Thyroid gland (tissue), 4 donors: ENCODE data around the gene LIN37. TPM values are rescaled to one million over a fixed set of nuclear protein-coding genes. Genes with fewer than 3 reads are reported as not detected.

Experiments
- DNase-seq, 2 donors: peaks; one replicate each; pipeline ENCODE4 v3.0.0-alpha.2; 2019
- H3K27ac ChIP-seq, 3 donors: fragments of 200-600 bp; sonication (generic); 1 replicate in 2 of 3; 2 replicates in 1 of 3; pipeline ENCODE4 v1.5.1; 2016 to 2019; ENCODE audit warnings: mild to moderate bottlenecking in 1 of 3, moderate library complexity in 1 of 3
- H3K27me3 ChIP-seq: fragments of 200-600 bp; sonication (generic); one replicate; pipeline ENCODE4 v1.5.1; 2019
- H3K36me3 ChIP-seq, 2 donors: fragments of 200-600 bp; sonication (generic); one replicate each; pipeline ENCODE4 v1.5.1; 2016 to 2019
- H3K4me1 ChIP-seq, 2 donors: fragments of 200-600 bp; sonication (generic); one replicate each; pipeline ENCODE4 v1.5.1; 2017 to 2019
- H3K4me3 ChIP-seq, 3 donors: fragments of 200-600 bp; sonication (generic); replicated peaks in 1 of 3; 1 replicate in 2 of 3; 2 replicates in 1 of 3; pipeline ENCODE4 v1.5.1; 2016; ENCODE audit warnings: mild to moderate bottlenecking in 1 of 3
- H3K9me3 ChIP-seq: fragments of 200-600 bp; sonication (generic); one replicate; pipeline ENCODE4 v1.5.1; 2017
- CTCF ChIP-seq, 6 experiments: fragments of 200-600 bp in 3 of 6; fragments of 450-650 bp in 3 of 6; sonication (generic) in 3 of 6; IDR thresholded peaks; one replicate each; pipeline ENCODE4 v1.5.1; 2016 to 2019; ENCODE audit warnings: antibody characterized with exemption in 6 of 6, mild to moderate bottlenecking in 2 of 6, inconsistent platforms in 1 of 6, moderate library complexity in 1 of 6
- POLR2A ChIP-seq, 2 donors: fragments of 450-650 bp; IDR thresholded peaks; one replicate each; pipeline ENCODE4 v1.6.1; 2017; ENCODE audit warnings: antibody characterized with exemption in 2 of 2, mild to moderate bottlenecking in 2 of 2, moderate library complexity in 1 of 2
- WGBS, 2 donors: methylation state at CpG; one replicate each; pipeline ENCODE4 v1.1.5; 2017; 5-methylcytosine and 5-hydroxymethylcytosine counted together
- intact Hi-C: fragments of 100-400 bp; cut with DNase I; formaldehyde crosslinking; loops from one replicate; pipeline ENCODE4 v1.15.1; 2023
- total RNA-seq, 4 donors: library from RNA; depleted of rRNA; stranded (reverse); fragments of >200 nt; gene quantifications; one replicate each; pipeline ENCODE4 v1.2.3, GENCODE V29; 2016

LIN37 gene
- total RNA-seq, 4 donors from 2014 or later = 8.2 to 21.5 (median 14.1) TPM

- H3K27ac ChIP-seq = no peak overlapping the region
- intact Hi-C loops = no loop called here
- WGBS, 2 donors = 79 to 84% methylated on average over 6 to 7 of the region's 7 CpGs
- H3K4me1 ChIP-seq = peaks cover 6 to 8% of the 10 kb centered on the region in 2 donors
- no peak for TF ChIP-seq CTCF (IDR thresholded peaks at IDR 0.05)
- TF ChIP-seq POLR2A (IDR thresholded peaks at IDR 0.05) = no peak
- H3K36me3 ChIP-seq = peaks cover 0 to 3% of the 10 kb centered on the region in 2 donors
- no peaks in the 10 kb centered on the region for H3K9me3 ChIP-seq
- no peak for DNase-seq
- no peak overlapping the region for H3K4me3 ChIP-seq
- no peaks in the 10 kb centered on the region for H3K27me3 ChIP-seq
Observed at GRCh38 chr19:35777961-35778360, 29.6 kb downstream of the LIN37 start.

- no peaks in the 10 kb centered on the region for H3K27me3 ChIP-seq
- H3K36me3 ChIP-seq = peaks cover 0 to 3% of the 10 kb centered on the region in 2 donors
- intact Hi-C loops = no loop called here
Observed at GRCh38 chr19:35779033-35779432, 30.7 kb downstream of the LIN37 start.

GRCh38 chr19:35780058-35780457 is 31.7 kb downstream of the LIN37 start:
- TF ChIP-seq CTCF (IDR thresholded peaks at IDR 0.05) = no peak
- TF ChIP-seq POLR2A (IDR thresholded peaks at IDR 0.05) = no peak
- H3K4me3 ChIP-seq = no peak overlapping the region
- 94 to 100% methylated on average over 3 to 16 of the region's 16 CpGs for WGBS, 2 donors
- intact Hi-C loops = no loop called here
- peaks cover under 1 to 3% of the 10 kb centered on the region in 2 donors for H3K4me1 ChIP-seq
- H3K9me3 ChIP-seq = no peaks in the 10 kb centered on the region
- H3K36me3 ChIP-seq = peaks cover 0 to 3% of the 10 kb centered on the region in 2 donors
- H3K27me3 ChIP-seq = no peaks in the 10 kb centered on the region
- no peak for DNase-seq
- H3K27ac ChIP-seq = no peak overlapping the region

More at GRCh38 chr19:35779033-35779432, 30.7 kb downstream of the LIN37 start:
- DNase-seq = no peak
- Histone ChIP-seq H3K9me3 (no peaks in the 10 kb centered on the region), H3K4me1 (peaks cover 6 to 8% of the 10 kb centered on the region in 2 donors), H3K27ac (no peak overlapping the region), H3K4me3 (no peak overlapping the region)
- 93 to 94% methylated on average over 8 of the region's 8 CpGs for WGBS, 2 donors
- TF ChIP-seq CTCF (IDR thresholded peaks at IDR 0.05) (no peak), POLR2A (IDR thresholded peaks at IDR 0.05) (no peak)

GRCh38 chr19:35780717-35781116 is 32.3 kb downstream of the LIN37 start:
- WGBS, 2 donors = 93 to 97% methylated on average over 14 to 18 of the region's 20 CpGs
- H3K36me3 ChIP-seq = peaks cover 0 to 3% of the 10 kb centered on the region in 2 donors
- no peak overlapping the region for H3K27ac ChIP-seq
- H3K4me1 ChIP-seq = peaks cover 0 to 1% of the 10 kb centered on the region in 2 donors
- no peak for DNase-seq
- intact Hi-C loops = no loop called here
- no peaks in the 10 kb centered on the region for H3K9me3 ChIP-seq
- H3K27me3 ChIP-seq = no peaks in the 10 kb centered on the region
- TF ChIP-seq CTCF (IDR thresholded peaks at IDR 0.05) (no peak), POLR2A (IDR thresholded peaks at IDR 0.05) (no peak)
- no peak overlapping the region for H3K4me3 ChIP-seq

- no peak overlapping the region for H3K27ac ChIP-seq
- TF ChIP-seq POLR2A (IDR thresholded peaks at IDR 0.05) (no peak), CTCF (IDR thresholded peaks at IDR 0.05) (no peak)
- WGBS, 2 donors = 82 to 91% methylated on average over 9 of the region's 9 CpGs
- H3K36me3 ChIP-seq = peaks cover 0 to 3% of the 10 kb centered on the region in 2 donors
- no peak overlapping the region for H3K4me3 ChIP-seq
- no peaks in the 10 kb centered on the region for H3K9me3 ChIP-seq
- intact Hi-C loops = no loop called here
- H3K27me3 ChIP-seq = no peaks in the 10 kb centered on the region
- no peaks in the 10 kb centered on the region for H3K4me1 ChIP-seq
- no peak for DNase-seq
Observed at GRCh38 chr19:35781650-35782049, 33.3 kb downstream of the LIN37 start.
